SK-N-SH treated with all-trans-retinoic acid at 6 μM for 48 hours (cell line): ENCODE results near the gene UGT1A10.
A peak's percentile ranks its signal among the peaks of the same experiment; 100 is the strongest.
"Not testable (repeated sequence)": the region's sequence is repeated elsewhere in the genome, so short reads cannot be mapped to it uniquely, and the experiment has no call there.

Experiments
- ATAC-seq: fragments of 200-7000 bp; cut with Tn5 transposase; 3 replicates; pipeline ENCODE4 v1.9.1; 2020; ENCODE audit warnings: mild to moderate bottlenecking, moderate library complexity
- ARNTL ChIP-seq: fragments of 450-650 bp; formaldehyde crosslinking; IDR thresholded peaks from 2 replicates; pipeline ENCODE4 v1.5.0; 2020; ENCODE audit warnings: low read depth, mild to moderate bottlenecking, moderate library complexity, borderline replicate concordance
- CSRNP3 ChIP-seq: fragments of 250-450 bp; sonication (Bioruptor Pico); IDR thresholded peaks from 2 replicates; pipeline ENCODE4 v1.5.1; 2021; ENCODE audit warnings: mild to moderate bottlenecking, moderate library complexity
- ESRRG ChIP-seq: fragments of 250-450 bp; sonication (Bioruptor Pico); IDR thresholded peaks from 2 replicates; pipeline ENCODE4 v1.6.1; 2021; ENCODE audit warnings: mild to moderate bottlenecking
- GLIS3 ChIP-seq: fragments of 250-450 bp; sonication (Bioruptor Pico); IDR thresholded peaks from 2 replicates; pipeline ENCODE4 v1.5.0; 2020; ENCODE audit warnings: mild to moderate bottlenecking, moderate library complexity
- ISL1 ChIP-seq: fragments of 250-450 bp; sonication (Bioruptor Pico); IDR thresholded peaks from 2 replicates; pipeline ENCODE4 v2.1.2; 2022; ENCODE audit warnings: mild to moderate bottlenecking, moderate library complexity
- OSR1 ChIP-seq: fragments of 250-450 bp; sonication (Bioruptor Pico); IDR thresholded peaks from 2 replicates; pipeline ENCODE4 v1.8.0; 2022; ENCODE audit warnings: moderate library complexity, mild to moderate bottlenecking, inconsistent platforms
- PATZ1 ChIP-seq: fragments of 250-450 bp; sonication (Bioruptor Pico); IDR thresholded peaks from 2 replicates; pipeline ENCODE4 v1.8.0; 2020; ENCODE audit warnings: mild to moderate bottlenecking, moderate library complexity, borderline replicate concordance
- RARB ChIP-seq: fragments of 250-450 bp; sonication (Bioruptor Pico); IDR thresholded peaks from 2 replicates; pipeline ENCODE4 v1.8.0; 2021; ENCODE audit warnings: mild to moderate bottlenecking, moderate library complexity
- SNAI2 ChIP-seq: fragments of 250-450 bp; sonication (Bioruptor Pico); IDR thresholded peaks from 2 replicates; pipeline ENCODE4 v1.5.0; 2020; ENCODE audit warnings: mild to moderate bottlenecking, moderate library complexity
- TCF4 ChIP-seq: fragments of 250-450 bp; sonication (Bioruptor Pico); IDR thresholded peaks from 2 replicates; pipeline ENCODE4 v1.8.0; 2021; ENCODE audit warnings: mild to moderate bottlenecking, moderate library complexity, borderline replicate concordance
- TOX ChIP-seq: fragments of 250-450 bp; sonication (Bioruptor Pico); IDR thresholded peaks from 2 replicates; pipeline ENCODE4 v1.8.0; 2021; ENCODE audit warnings: mild to moderate bottlenecking, moderate library complexity, borderline replicate concordance
- ZC3H10 ChIP-seq: fragments of 250-450 bp; sonication (Bioruptor Pico); IDR thresholded peaks from 2 replicates; pipeline ENCODE4 v1.5.1; 2021; ENCODE audit warnings: mild to moderate bottlenecking, moderate library complexity
- ZFP3 ChIP-seq: fragments of 250-450 bp; sonication (Bioruptor Pico); IDR thresholded peaks from 2 replicates; pipeline ENCODE4 v1.5.0; 2020; ENCODE audit warnings: mild to moderate bottlenecking, moderate library complexity
- ZFP30 ChIP-seq: fragments of 450-650 bp; formaldehyde crosslinking; IDR thresholded peaks from 2 replicates; pipeline ENCODE4 v1.5.0; 2022; ENCODE audit warnings: mild to moderate bottlenecking, moderate library complexity
- ZNF565 ChIP-seq: fragments of 450-650 bp; formaldehyde crosslinking; conservative IDR thresholded peaks from 2 replicates; pipeline ENCODE4 v1.5.0; 2020; ENCODE audit warnings: low read depth, mild to moderate bottlenecking, moderate library complexity
- ZNF70 ChIP-seq: fragments of 450-650 bp; formaldehyde crosslinking; IDR thresholded peaks from 2 replicates; pipeline ENCODE4 v1.5.0; 2020; ENCODE audit warnings: mild to moderate bottlenecking, moderate library complexity
- ZNF8 ChIP-seq: fragments of 450-650 bp; formaldehyde crosslinking; IDR thresholded peaks from 2 replicates; pipeline ENCODE4 v1.5.0; 2020; ENCODE audit warnings: mild to moderate bottlenecking, moderate library complexity
- TF ChIP-seq, protein P1 (sequence below): fragments of 250-450 bp; sonication (Bioruptor Pico); IDR thresholded peaks from 2 replicates; pipeline ENCODE4 v1.5.1; 2020; ENCODE audit warnings: low read depth, mild to moderate bottlenecking, moderate library complexity

The UGT1A10 gene

GRCh38 chr2:233745073-233745755 is 109.0 kb downstream of the UGT1A10 start:
- ATAC-seq = no peak
- no peak for TF ChIP-seq ZFP30
- no peak for TF ChIP-seq PATZ1 (CRISPR knock-in tag)
- no peak for TF ChIP-seq TCF4
- TF ChIP-seq ZFP3 (CRISPR knock-in tag) = no peak
- no peak for TF ChIP-seq GLIS3 (CRISPR knock-in tag)
- no peak for TF ChIP-seq CSRNP3 (CRISPR knock-in tag)
- TF ChIP-seq ARNTL = no peak
- TF ChIP-seq ZNF70 = no peak
- no peak for TF ChIP-seq OSR1 (CRISPR knock-in tag)
- no peak for TF ChIP-seq RARB (CRISPR knock-in tag)
- TF ChIP-seq ZC3H10 (CRISPR knock-in tag) = no peak
- TF ChIP-seq, protein P1, sequence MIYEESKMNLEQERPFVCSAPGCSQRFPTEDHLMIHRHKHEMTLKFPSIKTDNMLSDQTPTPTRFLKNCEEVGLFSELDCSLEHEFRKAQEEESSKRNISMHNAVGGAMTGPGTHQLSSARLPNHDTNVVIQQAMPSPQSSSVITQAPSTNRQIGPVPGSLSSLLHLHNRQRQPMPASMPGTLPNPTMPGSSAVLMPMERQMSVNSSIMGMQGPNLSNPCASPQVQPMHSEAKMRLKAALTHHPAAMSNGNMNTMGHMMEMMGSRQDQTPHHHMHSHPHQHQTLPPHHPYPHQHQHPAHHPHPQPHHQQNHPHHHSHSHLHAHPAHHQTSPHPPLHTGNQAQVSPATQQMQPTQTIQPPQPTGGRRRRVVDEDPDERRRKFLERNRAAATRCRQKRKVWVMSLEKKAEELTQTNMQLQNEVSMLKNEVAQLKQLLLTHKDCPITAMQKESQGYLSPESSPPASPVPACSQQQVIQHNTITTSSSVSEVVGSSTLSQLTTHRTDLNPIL = no peak
- TF ChIP-seq TOX (CRISPR knock-in tag) = no peak
- no peak for TF ChIP-seq ZNF565 (CRISPR knock-in tag)

DNA sequence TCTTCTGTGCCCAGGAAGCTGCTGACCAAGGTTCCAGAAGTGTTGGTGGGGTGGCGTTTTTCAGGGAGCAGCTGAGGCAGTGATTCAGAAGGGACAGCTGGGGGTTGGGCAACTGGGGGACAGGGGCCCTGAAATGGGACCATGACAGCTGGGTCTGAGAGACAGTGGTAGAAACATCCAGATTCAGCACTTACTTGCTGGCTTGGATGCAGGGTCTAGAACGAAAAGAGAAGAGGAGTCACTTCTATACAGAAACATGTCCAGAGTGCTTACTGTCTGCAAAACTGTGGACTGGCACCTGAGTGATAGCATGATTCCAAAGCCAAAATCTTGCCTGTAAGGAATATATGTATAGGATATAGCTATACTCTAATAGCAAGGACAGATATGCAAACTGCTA is 109.6 kb downstream of the UGT1A10 start:
- ATAC-seq = not testable (repeated sequence)

GRCh38 chr2:233746475-233747282 is 110.4 kb downstream of the UGT1A10 start:
- no peak for ATAC-seq
- TF ChIP-seq ZC3H10 (CRISPR knock-in tag) (no peak), ARNTL (no peak), PATZ1 (CRISPR knock-in tag) (no peak), ESRRG (CRISPR knock-in tag) (no peak), ISL1 (CRISPR knock-in tag) (peak; percentile 47), SNAI2 (CRISPR knock-in tag) (no peak)
- TF ChIP-seq, all 23 proteins: peak for 1

GRCh38 chr2:233747283-233747544 is 111.0 kb downstream of the UGT1A10 start:
- TF ChIP-seq CSRNP3 (CRISPR knock-in tag) (no peak), TOX (CRISPR knock-in tag) (no peak), ZNF70 (no peak), ZFP30 (no peak), ZNF565 (CRISPR knock-in tag) (no peak), ISL1 (CRISPR knock-in tag) (no peak), ZNF8 (no peak), ESRRG (CRISPR knock-in tag) (no peak)
- TF ChIP-seq, all 23 proteins: peak for 0
- ATAC-seq = no peak

DNA sequence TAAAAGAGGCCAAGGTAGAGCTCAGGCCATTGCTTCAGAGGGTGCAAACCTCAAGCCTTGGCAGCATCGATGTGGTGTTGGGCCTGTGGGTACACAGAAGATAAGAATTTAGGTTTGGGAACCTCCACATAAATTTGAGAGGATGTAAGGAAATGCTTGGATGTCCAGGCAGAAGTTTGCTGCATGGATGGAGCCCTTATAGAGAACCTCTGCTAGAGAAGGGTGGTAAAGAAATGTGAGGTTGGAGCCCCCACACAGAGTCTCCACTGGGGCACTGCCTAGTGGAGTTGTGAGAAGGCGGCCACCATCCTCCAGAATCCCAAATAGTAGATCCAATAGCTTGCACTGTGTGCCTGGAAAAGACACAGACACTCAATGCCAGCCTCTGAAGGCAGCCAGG is 114.4 kb downstream of the UGT1A10 start:
- ATAC-seq = not testable (repeated sequence)

DNA sequence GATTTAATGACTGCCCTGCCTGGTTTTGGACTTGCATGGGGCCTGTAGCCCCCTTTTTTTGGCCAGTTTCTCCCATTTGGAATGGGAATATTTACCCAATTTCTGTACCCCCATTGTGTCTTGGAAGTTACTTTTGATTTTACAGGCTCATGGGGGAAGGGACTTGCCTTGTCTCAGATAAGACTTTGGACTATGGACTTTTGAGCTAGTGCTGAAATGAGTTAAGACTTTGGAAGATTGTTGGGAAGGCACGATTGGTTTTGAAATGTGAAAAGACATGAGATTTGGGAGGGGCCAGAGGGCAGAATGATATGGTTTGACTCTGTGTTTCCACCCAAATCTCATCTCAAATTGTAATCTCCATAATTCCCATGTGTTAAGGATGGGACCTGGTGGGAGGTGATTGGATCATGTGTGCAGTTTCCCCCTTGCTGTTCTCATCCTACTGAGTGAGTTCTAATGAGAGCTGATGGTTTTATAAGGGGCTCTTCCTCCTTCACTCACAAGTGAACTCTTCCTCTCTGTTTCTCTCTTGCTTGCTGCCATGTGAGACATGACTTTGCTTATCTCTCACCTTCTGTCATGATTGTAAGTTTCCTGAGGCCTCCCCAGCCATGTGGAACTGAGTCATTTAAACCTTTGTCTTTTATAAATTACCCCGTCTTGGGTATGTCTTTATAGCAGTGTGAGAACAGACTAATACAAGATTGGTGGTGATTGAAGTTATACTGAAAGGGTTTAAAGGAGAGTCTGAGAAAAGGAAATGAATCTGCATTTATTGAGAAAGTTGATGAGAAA is 115.2 kb downstream of the UGT1A10 start:
- not testable (repeated sequence) for ATAC-seq
